GM19240 (cell line): ENCODE measurements around the gene KANSL1.

Experiments used
- DNase-seq: peaks from one replicate; pipeline ENCODE4 v3.0.0; 2011; ENCODE audit warnings: low spot score; ENCODE audit not compliant: insufficient read length

The KANSL1 gene

GRCh38 chr17:46167826-46168569, 25.2 kb downstream of the KANSL1 start:
- no peak for DNase-seq

GRCh38 chr17:46167267-46167666, 26.0 kb downstream of the KANSL1 start:
- DNase-seq: no peak

GRCh38 chr17:46166692-46167249, 26.5 kb downstream of the KANSL1 start:
- no peak for DNase-seq

- no peak for DNase-seq
Observed at GRCh38 chr17:46163929-46164594, 29.2 kb downstream of the KANSL1 start.

GRCh38 chr17:46163316-46163715, 29.9 kb downstream of the KANSL1 start:
- no peak for DNase-seq

- DNase-seq: no peak
Observed at GRCh38 chr17:46162866-46163265, 30.4 kb downstream of the KANSL1 start.

GRCh38 chr17:46160169-46160568, 33.1 kb downstream of the KANSL1 start:
- no peak for DNase-seq

- no peak for DNase-seq
Observed at GRCh38 chr17:46159686-46160085, 33.5 kb downstream of the KANSL1 start.

GRCh38 chr17:46158323-46159296, 34.6 kb downstream of the KANSL1 start:
- no peak for DNase-seq

GRCh38 chr17:46157443-46158062, 35.7 kb downstream of the KANSL1 start:
- no peak for DNase-seq

- DNase-seq: no peak
Observed at GRCh38 chr17:46154151-46154816, 38.9 kb downstream of the KANSL1 start.

- no peak for DNase-seq
Observed at GRCh38 chr17:46152423-46152822, 40.8 kb downstream of the KANSL1 start.

GRCh38 chr17:46151762-46152161, 41.5 kb downstream of the KANSL1 start:
- no peak for DNase-seq

- DNase-seq: no peak
Observed at GRCh38 chr17:46150216-46150963, 42.8 kb downstream of the KANSL1 start.

GRCh38 chr17:46148247-46148646, 45.0 kb downstream of the KANSL1 start:
- DNase-seq: no peak

- no peak for DNase-seq
Observed at GRCh38 chr17:46147296-46147695, 45.9 kb downstream of the KANSL1 start.

- DNase-seq: no peak
Observed at GRCh38 chr17:46144246-46144645, 49.0 kb downstream of the KANSL1 start.

GRCh38 chr17:46143827-46144236, 49.4 kb downstream of the KANSL1 start:
- DNase-seq: no peak

GRCh38 chr17:46141645-46142044, 51.6 kb downstream of the KANSL1 start:
- no peak for DNase-seq
